KMS-11 (cell line): Measurements from ENCODE around the gene NKD1.

ENCODE experiments used
- H2AFZ ChIP-seq: fragments of 200-600 bp; sonication (generic); 2 replicates; pipeline ENCODE4 v1.6.1; 2016; ENCODE audit warnings: antibody characterized with exemption, mixed run types, low read depth
- H3K27ac ChIP-seq: fragments of 200-600 bp; sonication (generic); 2 replicates; pipeline ENCODE4 v1.6.1; 2016; ENCODE audit warnings: mild to moderate bottlenecking, mixed run types
- H3K27me3 ChIP-seq: fragments of 200-600 bp; sonication (generic); 2 replicates; pipeline ENCODE4 v1.6.1; 2017; ENCODE audit warnings: mild to moderate bottlenecking, low read depth, mixed run types, moderate library complexity; ENCODE audit not compliant: insufficient read depth
- H3K36me3 ChIP-seq: fragments of 200-600 bp; sonication (generic); 2 replicates; pipeline ENCODE4 v1.6.1; 2017; ENCODE audit warnings: mild to moderate bottlenecking, mixed run types; ENCODE audit not compliant: insufficient read depth
- H3K4me1 ChIP-seq: fragments of 200-600 bp; sonication (generic); 2 replicates; pipeline ENCODE4 v1.6.1; 2016; ENCODE audit warnings: mild to moderate bottlenecking, low read depth, mixed run types; ENCODE audit not compliant: poor library complexity, severe bottlenecking
- H3K4me2 ChIP-seq: fragments of 200-600 bp; sonication (generic); 2 replicates; pipeline ENCODE4 v1.7.0; 2016; ENCODE audit warnings: mild to moderate bottlenecking, mixed run types
- H3K4me3 ChIP-seq: fragments of 200-600 bp; sonication (generic); IDR thresholded peaks from 2 replicates; pipeline ENCODE4 v1.6.1; 2017; ENCODE audit warnings: low read depth, low read length, mixed read lengths; ENCODE audit not compliant: insufficient read depth
- H3K79me2 ChIP-seq: fragments of 200-600 bp; sonication (generic); 2 replicates; pipeline ENCODE4 v1.6.1; 2016; ENCODE audit warnings: low read depth, mixed run types; ENCODE audit not compliant: insufficient read depth
- H3K9ac ChIP-seq: fragments of 200-600 bp; sonication (generic); 2 replicates; pipeline ENCODE4 v1.6.1; 2016; ENCODE audit warnings: mild to moderate bottlenecking, mixed run types
- H4K20me1 ChIP-seq: fragments of 200-600 bp; sonication (generic); 2 replicates; pipeline ENCODE4 v1.6.1; 2016; ENCODE audit warnings: mild to moderate bottlenecking, mixed run types; ENCODE audit not compliant: insufficient read depth
- CTCF ChIP-seq: fragments of 200-600 bp; sonication (generic); conservative IDR thresholded peaks from 2 replicates; pipeline ENCODE4 v1.6.1; 2017; ENCODE audit warnings: low read depth, mild to moderate bottlenecking, antibody characterized with exemption, low read length, moderate library complexity, mixed read lengths

Gene NKD1

DNA sequence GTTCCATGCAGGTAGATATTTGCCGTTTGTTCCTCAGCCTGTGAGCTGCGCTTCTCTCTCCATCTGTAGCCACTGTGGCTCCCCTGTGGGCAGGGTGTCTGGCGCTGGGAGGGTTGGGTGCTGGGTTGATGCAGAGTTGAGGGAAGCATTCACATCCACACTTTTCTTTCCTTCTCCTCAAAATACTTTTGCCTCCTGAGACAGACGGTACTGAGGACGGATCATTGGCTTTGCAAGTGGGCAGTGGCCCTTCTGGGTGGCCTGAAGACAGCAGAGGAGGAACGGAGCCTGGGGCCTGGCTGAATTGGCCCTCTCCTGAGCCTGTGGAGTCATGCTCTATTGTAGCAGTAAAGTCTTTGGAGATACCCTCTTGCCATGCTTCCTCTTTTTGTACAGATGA, 43.0 kb downstream of the NKD1 start:
- H3K4me3 ChIP-seq = no peak overlapping the region
- H3K27ac ChIP-seq = no peak overlapping the region
- H2AFZ ChIP-seq = no peak overlapping the region
- H4K20me1 ChIP-seq = no peaks in the 10 kb centered on the region
- no peaks in the 10 kb centered on the region for H3K36me3 ChIP-seq
- H3K27me3 ChIP-seq = no peaks in the 10 kb centered on the region
- no peak overlapping the region for H3K9ac ChIP-seq
- H3K4me1 ChIP-seq = no peaks in the 10 kb centered on the region
- TF ChIP-seq CTCF = no peak
- H3K4me2 ChIP-seq = no peak overlapping the region
- no peaks in the 10 kb centered on the region for H3K79me2 ChIP-seq

GRCh38 chr16:50591800-50592771, 43.9 kb downstream of the NKD1 start:
- Histone ChIP-seq H3K4me2 (no peak overlapping the region), H2AFZ (no peak overlapping the region)

DNA sequence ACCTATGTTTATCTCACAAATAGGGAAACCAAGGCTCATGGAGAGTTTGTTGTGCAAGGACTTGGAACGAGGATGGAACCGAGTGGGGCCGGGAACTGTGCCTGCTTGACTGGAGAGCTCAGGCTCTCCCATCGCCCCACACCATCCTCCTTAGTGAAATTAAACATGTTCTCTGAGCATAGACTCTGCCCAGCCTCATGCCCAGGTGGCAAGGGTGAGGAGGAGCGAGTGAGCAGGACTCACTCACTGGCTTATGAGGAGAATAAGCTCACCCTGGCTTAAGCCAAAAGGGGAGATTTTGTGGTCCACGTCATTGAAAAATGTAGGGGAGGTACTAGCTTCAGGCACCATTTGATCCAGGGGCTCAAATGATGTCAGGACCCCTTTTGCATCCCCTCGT, 44.8 kb downstream of the NKD1 start:
- H4K20me1 ChIP-seq = no peaks in the 10 kb centered on the region
- H3K79me2 ChIP-seq = no peaks in the 10 kb centered on the region
- H3K27me3 ChIP-seq = no peaks in the 10 kb centered on the region
- H3K4me2 ChIP-seq = no peak overlapping the region
- H3K4me1 ChIP-seq = no peaks in the 10 kb centered on the region
- no peaks in the 10 kb centered on the region for H3K36me3 ChIP-seq
- H2AFZ ChIP-seq = no peak overlapping the region
- no peak overlapping the region for H3K9ac ChIP-seq
- no peak overlapping the region for H3K27ac ChIP-seq
- H3K4me3 ChIP-seq = no peak overlapping the region
- no peak for TF ChIP-seq CTCF

More at GRCh38 chr16:50591800-50592771, 43.9 kb downstream of the NKD1 start:
- Histone ChIP-seq H4K20me1 (no peaks in the 10 kb centered on the region), H3K27ac (no peak overlapping the region), H3K4me3 (no peak overlapping the region), H3K9ac (no peak overlapping the region), H3K79me2 (no peaks in the 10 kb centered on the region), H3K4me1 (no peaks in the 10 kb centered on the region), H3K36me3 (no peaks in the 10 kb centered on the region), H3K27me3 (no peaks in the 10 kb centered on the region)
- TF ChIP-seq CTCF = no peak

DNA sequence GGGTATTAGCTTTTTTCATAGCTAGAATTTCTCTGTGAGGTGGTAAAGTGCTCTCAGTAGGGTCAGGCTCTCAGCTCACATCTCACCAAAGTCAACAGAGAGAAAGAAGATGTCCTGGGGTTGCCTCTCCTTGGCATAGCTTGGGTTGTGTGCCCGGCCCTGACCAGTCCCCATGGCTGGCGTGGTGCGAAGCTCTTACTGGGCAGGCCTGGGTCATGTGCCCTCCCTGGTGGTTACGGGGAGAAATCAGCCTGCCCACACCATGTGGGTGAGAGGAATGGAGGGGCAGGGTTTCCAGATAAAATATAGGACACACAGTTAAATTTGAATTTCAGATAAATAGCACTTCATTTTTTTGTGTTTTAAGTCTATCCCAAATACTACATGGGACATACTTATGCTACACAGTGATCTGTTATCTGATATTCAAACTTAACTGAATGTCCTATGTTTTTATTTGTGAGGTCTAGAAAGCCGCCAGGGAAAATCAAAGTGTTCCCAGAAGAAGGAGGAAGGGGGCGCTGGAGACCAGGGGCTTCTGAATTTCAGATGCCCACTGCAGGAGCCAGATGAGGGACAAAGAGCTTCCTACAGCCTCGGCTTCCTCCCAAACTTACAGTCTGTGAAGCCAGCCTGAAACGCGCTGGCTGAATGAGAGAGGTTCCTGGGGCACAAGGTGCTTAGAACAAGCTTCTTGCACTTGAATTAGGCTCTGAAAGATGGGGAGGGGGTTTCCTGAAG, 45.4 kb downstream of the NKD1 start:
- Histone ChIP-seq H3K27ac (no peak overlapping the region), H3K79me2 (no peaks in the 10 kb centered on the region), H3K9ac (no peak overlapping the region), H2AFZ (no peak overlapping the region), H3K36me3 (no peaks in the 10 kb centered on the region), H3K4me2 (no peak overlapping the region), H3K27me3 (no peaks in the 10 kb centered on the region), H3K4me3 (no peak overlapping the region), H3K4me1 (no peaks in the 10 kb centered on the region), H4K20me1 (no peaks in the 10 kb centered on the region)
- no peak for TF ChIP-seq CTCF
